HFFc6 (cell line): ENCODE measurements around the gene SAMD15. TPM values are rescaled to one million over a fixed set of nuclear protein-coding genes. Genes with fewer than 3 reads are reported as not detected.

Source experiments
- DNase-seq: peaks from one replicate; pipeline ENCODE4 v3.0.0-alpha.2; 2018
- H3K27ac Mint-ChIP-seq: 2 replicates; pipeline ENCODE4 v1.8.0; 2020; ENCODE audit warnings: mild to moderate bottlenecking, mixed read lengths
- H3K27me3 Mint-ChIP-seq: 2 replicates; pipeline ENCODE4 v1.8.0; 2021; ENCODE audit warnings: mild to moderate bottlenecking, moderate library complexity, mixed read lengths; ENCODE audit not compliant: insufficient read depth
- H3K36me3 Mint-ChIP-seq: 2 replicates; pipeline ENCODE4 v1.8.0; 2021; ENCODE audit warnings: low read depth, mixed read lengths
- H3K4me1 Mint-ChIP-seq: 2 replicates; pipeline ENCODE4 v1.8.0; 2020; ENCODE audit warnings: low read depth, mixed read lengths
- H3K4me3 Mint-ChIP-seq: 2 replicates; pipeline ENCODE4 v1.8.0; 2020; ENCODE audit warnings: mild to moderate bottlenecking, moderate library complexity, mixed read lengths
- H3K9me3 Mint-ChIP-seq: 2 replicates; pipeline ENCODE4 v1.8.0; 2020; ENCODE audit warnings: mild to moderate bottlenecking, mixed read lengths
- total RNA-seq, 6 experiments: library from RNA; stranded (reverse); fragmentation: NEBNext Ultra II Directional; extraction: Animal tissue kit (Norgen Biotek cat#: 25700); gene quantifications; 2 replicates in 1 of 6; 3 replicates in 5 of 6; pipeline ENCODE4 v1.2.3, GENCODE V29; 2021
- TF ChIP-seq, protein P1 (sequence below): fragments of 200-600 bp; sonication (generic); IDR thresholded peaks from 2 replicates; pipeline ENCODE4 v1.5.0; 2021; ENCODE audit warnings: antibody characterized with exemption, mild to moderate bottlenecking

The SAMD15 gene
- total RNA-seq, 6 experiments from 2014 or later, result 0.83 to 1.7 (median 1.3) TPM

- no peaks in the 10 kb centered on the region for H3K9me3 Mint-ChIP-seq
- H3K27me3 Mint-ChIP-seq, result no peaks in the 10 kb centered on the region; the same call in 1 of the 2 replicates
- no peaks in the 10 kb centered on the region for H3K4me1 Mint-ChIP-seq
- no peak overlapping the region for H3K4me3 Mint-ChIP-seq
- H3K36me3 Mint-ChIP-seq, result no peaks in the 10 kb centered on the region
- TF ChIP-seq, protein P1, sequence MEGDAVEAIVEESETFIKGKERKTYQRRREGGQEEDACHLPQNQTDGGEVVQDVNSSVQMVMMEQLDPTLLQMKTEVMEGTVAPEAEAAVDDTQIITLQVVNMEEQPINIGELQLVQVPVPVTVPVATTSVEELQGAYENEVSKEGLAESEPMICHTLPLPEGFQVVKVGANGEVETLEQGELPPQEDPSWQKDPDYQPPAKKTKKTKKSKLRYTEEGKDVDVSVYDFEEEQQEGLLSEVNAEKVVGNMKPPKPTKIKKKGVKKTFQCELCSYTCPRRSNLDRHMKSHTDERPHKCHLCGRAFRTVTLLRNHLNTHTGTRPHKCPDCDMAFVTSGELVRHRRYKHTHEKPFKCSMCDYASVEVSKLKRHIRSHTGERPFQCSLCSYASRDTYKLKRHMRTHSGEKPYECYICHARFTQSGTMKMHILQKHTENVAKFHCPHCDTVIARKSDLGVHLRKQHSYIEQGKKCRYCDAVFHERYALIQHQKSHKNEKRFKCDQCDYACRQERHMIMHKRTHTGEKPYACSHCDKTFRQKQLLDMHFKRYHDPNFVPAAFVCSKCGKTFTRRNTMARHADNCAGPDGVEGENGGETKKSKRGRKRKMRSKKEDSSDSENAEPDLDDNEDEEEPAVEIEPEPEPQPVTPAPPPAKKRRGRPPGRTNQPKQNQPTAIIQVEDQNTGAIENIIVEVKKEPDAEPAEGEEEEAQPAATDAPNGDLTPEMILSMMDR, result no peak
- no peak for DNase-seq
- H3K27ac Mint-ChIP-seq, result no peak overlapping the region
Observed at GRCh38 chr14:77359626-77360025, 17.6 kb upstream of the SAMD15 start.

DNA sequence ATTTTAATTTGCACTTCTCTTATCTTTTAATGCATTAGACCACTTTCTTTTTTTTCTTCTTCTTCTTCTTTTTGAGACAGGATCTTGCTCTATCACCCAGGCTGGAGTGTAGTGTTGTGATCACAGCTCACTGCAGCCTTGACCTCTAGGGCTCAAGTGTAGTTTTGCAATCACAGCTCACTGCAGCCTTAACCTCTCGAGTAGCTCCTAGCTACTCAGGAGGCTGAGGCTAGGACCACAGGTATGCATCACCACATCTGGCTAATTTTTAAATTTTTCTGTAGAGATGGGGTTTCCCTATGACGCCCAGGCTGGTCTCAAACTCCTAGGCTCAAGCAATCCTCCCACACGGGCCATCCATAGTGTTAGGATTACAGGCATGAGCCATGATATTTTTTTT is 13.0 kb upstream of the SAMD15 start:
- Mint-ChIP-seq H3K27me3 (no peaks in the 10 kb centered on the region; the same call in 1 of the 2 replicates), H3K4me1 (no peaks in the 10 kb centered on the region), H3K36me3 (no peaks in the 10 kb centered on the region), H3K27ac (no peak overlapping the region), H3K4me3 (no peak overlapping the region), H3K9me3 (no peaks in the 10 kb centered on the region)
- DNase-seq, result no peak
- TF ChIP-seq, protein P1, result no peak

GRCh38 chr14:77369285-77369684 is 7.9 kb upstream of the SAMD15 start:
- Mint-ChIP-seq H3K9me3 (no peaks in the 10 kb centered on the region), H3K36me3 (0 out of 2 replicates have a peak, but pooled peaks cover 1% of the 10 kb centered on the region), H3K4me3 (no peak overlapping the region), H3K4me1 (peaks cover 21% of the 10 kb centered on the region), H3K27me3 (no peaks in the 10 kb centered on the region), H3K27ac (no peak overlapping the region)
- DNase-seq, result no peak
- TF ChIP-seq, protein P1, result no peak

GRCh38 chr14:77372304-77372841 is 4.8 kb upstream of the SAMD15 start:
- TF ChIP-seq, protein P1, result no peak
- 0 out of 2 replicates have a peak, but pooled peaks cover 10% of the 10 kb centered on the region for H3K36me3 Mint-ChIP-seq
- 0 out of 2 replicates have a peak overlapping the region, but pooled peaks have one; percentile 6 for H3K4me3 Mint-ChIP-seq
- peaks cover 38% of the 10 kb centered on the region for H3K4me1 Mint-ChIP-seq
- no peak overlapping the region for H3K27ac Mint-ChIP-seq
- H3K9me3 Mint-ChIP-seq, result no peaks in the 10 kb centered on the region
- H3K27me3 Mint-ChIP-seq, result no peaks in the 10 kb centered on the region
- peak; percentile 62 for DNase-seq

DNA sequence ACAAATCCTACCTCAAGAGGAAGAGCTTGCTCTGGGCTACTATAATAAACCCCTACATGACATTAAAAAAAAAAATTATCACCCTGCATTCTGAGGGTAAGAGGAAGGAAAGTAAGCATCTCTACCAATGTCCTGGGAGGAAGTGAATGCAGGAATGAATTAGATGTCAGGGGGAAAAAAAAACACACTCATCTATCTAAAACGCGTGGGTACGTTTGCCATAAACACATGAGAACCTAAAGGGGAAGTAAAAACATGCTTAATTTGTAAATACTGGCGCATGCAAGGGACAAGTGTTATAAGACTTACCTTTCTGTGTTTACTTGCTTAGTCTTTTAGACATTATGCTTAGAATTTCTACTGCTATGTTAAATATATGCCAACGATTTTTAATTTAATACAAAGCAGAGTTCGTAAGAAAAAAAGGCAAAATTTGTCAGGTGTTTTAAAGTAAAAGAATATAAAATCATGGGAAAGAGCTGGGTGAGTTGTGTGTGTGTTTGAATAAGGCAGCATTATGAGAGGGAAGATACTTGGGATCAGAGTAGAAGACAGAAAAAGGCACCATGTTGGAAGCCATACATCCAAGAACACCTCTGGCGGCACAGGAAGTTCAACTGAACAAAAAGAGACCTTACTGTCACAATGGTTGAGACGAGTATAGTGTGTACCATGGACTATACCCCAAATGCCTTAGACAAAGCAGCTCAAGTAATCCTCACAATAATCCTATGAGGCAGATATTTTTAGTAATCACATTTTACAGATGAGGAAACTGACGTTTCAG is 1.8 kb upstream of the SAMD15 start:
- H3K27me3 Mint-ChIP-seq, result no peaks in the 10 kb centered on the region
- H3K36me3 Mint-ChIP-seq, result 0 out of 2 replicates have a peak, but pooled peaks cover 10% of the 10 kb centered on the region
- no peak overlapping the region for H3K27ac Mint-ChIP-seq
- DNase-seq, result no peak
- TF ChIP-seq, protein P1, result no peak
- peak overlapping the region; percentile 90; the same call in 1 of the 2 replicates for H3K4me3 Mint-ChIP-seq
- H3K9me3 Mint-ChIP-seq, result no peaks in the 10 kb centered on the region
- H3K4me1 Mint-ChIP-seq, result peaks cover 38% of the 10 kb centered on the region
